PC-9 (cell line): ENCODE results near the gene C17orf100. TPM values are rescaled to one million over a fixed set of nuclear protein-coding genes. Genes with fewer than 3 reads are reported as not detected.

Experiments used
- BruUV-seq: library from RNA; stranded (reverse); fragments of 400-500 nt; replicated peaks from 2 replicates; lab custom pipeline; 2021; lab: Mats Ljungman, UMichigan
- CTCF ChIA-PET: fragments of 300-600 bp; sonication (Branson Sonifier 250); formaldehyde crosslinking; loops from one replicate; lab custom pipeline; 2022; ENCODE audit warnings: antibody characterized with exemption; lab: Charles Lee
- POLR2A ChIA-PET: fragments of 300-600 bp; sonication (Branson Sonifier 250); formaldehyde crosslinking; loops from one replicate; lab custom pipeline; 2022; ENCODE audit warnings: antibody characterized with exemption; ENCODE audit not compliant: unreplicated experiment; lab: Charles Lee
- DNase-seq, 2 experiments: peaks; one replicate each; pipeline versions ENCODE4 v3.0.0 to v3.0.0-alpha.2; 2015 to 2022; ENCODE audit warnings: mixed read lengths in 1 of 2
- H2AFZ ChIP-seq: fragments of 200-600 bp; sonication (generic); 2 replicates; pipeline ENCODE4 v1.8.1; 2017; ENCODE audit warnings: antibody characterized with exemption
- H3F3A ChIP-seq: fragments of 200-600 bp; sonication (generic); 2 replicates; pipeline ENCODE4 v1.8.1; 2017; ENCODE audit warnings: antibody characterized with exemption, mild to moderate bottlenecking, low read depth; ENCODE audit not compliant: insufficient read depth
- H3K27ac ChIP-seq: fragments of 200-600 bp; sonication (generic); 2 replicates; pipeline ENCODE4 v1.6.1; 2016; ENCODE audit warnings: mixed run types
- H3K27me3 ChIP-seq: fragments of 200-600 bp; sonication (generic); 2 replicates; pipeline ENCODE4 v1.6.1; 2016; ENCODE audit warnings: low read depth, mixed run types; ENCODE audit not compliant: insufficient read depth
- H3K36me3 ChIP-seq: fragments of 200-600 bp; sonication (generic); 2 replicates; pipeline ENCODE4 v1.6.1; 2016; ENCODE audit warnings: low read depth, mixed run types
- H3K4me1 ChIP-seq: fragments of 200-600 bp; sonication (generic); replicated peaks from 2 replicates; pipeline ENCODE4 v1.6.1; 2016; ENCODE audit warnings: mixed run types; ENCODE audit not compliant: insufficient read depth
- H3K4me2 ChIP-seq: fragments of 200-600 bp; sonication (generic); 2 replicates; pipeline ENCODE4 v1.6.1; 2017; ENCODE audit warnings: mixed run types
- H3K4me3 ChIP-seq: fragments of 200-600 bp; sonication (generic); 2 replicates; pipeline ENCODE4 v1.6.1; 2016; ENCODE audit warnings: mixed run types
- H3K79me2 ChIP-seq: fragments of 200-600 bp; sonication (generic); 2 replicates; pipeline ENCODE4 v1.6.1; 2017; ENCODE audit warnings: low read depth, mixed run types
- H3K9me2 ChIP-seq: fragments of 200-600 bp; sonication (generic); 2 replicates; pipeline ENCODE4 v1.8.1; 2017; ENCODE audit warnings: mild to moderate bottlenecking; ENCODE audit not compliant: insufficient read depth
- H3K9me3 ChIP-seq: fragments of 200-600 bp; sonication (generic); 2 replicates; pipeline ENCODE4 v1.8.1; 2016; ENCODE audit warnings: low read depth; ENCODE audit not compliant: insufficient read depth
- H4K20me1 ChIP-seq: fragments of 200-600 bp; sonication (generic); 2 replicates; pipeline ENCODE4 v1.8.1; 2017; ENCODE audit not compliant: insufficient read depth
- EZH2 ChIP-seq: fragments of 200-600 bp; sonication (generic); IDR thresholded peaks from 2 replicates; pipeline ENCODE4 v1.8.0; 2017; ENCODE audit warnings: antibody characterized with exemption, low read depth
- intact Hi-C: fragments of 100-400 bp; cut with micrococcal nuclease; formaldehyde crosslinking; loops from one replicate; pipeline ENCODE4 v1.10.0; 2022; ENCODE audit not compliant: unreplicated experiment
- total RNA-seq: library from RNA; stranded (reverse); gene quantifications from 2 replicates; pipeline ENCODE4 v1.2.3, GENCODE V29; 2021
- TF ChIP-seq, protein P1 (sequence below): fragments of 200-600 bp; sonication (generic); conservative IDR thresholded peaks from 2 replicates; pipeline ENCODE4 v1.6.1; 2017; ENCODE audit warnings: mixed run types, antibody characterized with exemption, mild to moderate bottlenecking, moderate library complexity

Gene C17orf100
- total RNA-seq, 1 experiment from 2014 or later = 4.4 TPM

DNA sequence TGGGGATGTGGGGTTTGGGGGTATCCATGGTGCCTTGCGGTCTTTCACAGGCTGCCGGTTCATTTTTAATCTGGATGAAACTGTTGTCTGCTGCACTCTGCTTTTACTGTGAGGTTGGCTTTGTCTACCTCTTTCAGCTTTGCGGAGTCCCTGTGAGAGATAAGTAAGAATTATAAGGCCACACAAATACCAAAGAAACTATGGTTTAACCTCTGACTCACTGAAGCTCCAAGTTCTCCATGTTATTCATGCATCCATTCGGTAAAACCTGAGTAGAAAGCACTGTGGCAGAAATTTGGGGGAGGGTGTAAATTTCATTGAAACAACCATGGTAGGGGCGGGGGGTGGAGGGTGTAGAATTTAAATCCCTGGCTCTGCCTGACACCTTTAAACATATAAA lies 41.6 kb upstream of the C17orf100 start:
- Histone ChIP-seq H3K9me2 (no peaks in the 10 kb centered on the region), H3K79me2 (no peaks in the 10 kb centered on the region; the same call in 1 of the 2 replicates), H3K4me1 (peaks cover 16% of the 10 kb centered on the region), H2AFZ (no peak overlapping the region), H3F3A (peaks cover 21% of the 10 kb centered on the region), H4K20me1 (peaks cover 13% of the 10 kb centered on the region; the same call in 1 of the 2 replicates), H3K9me3 (no peaks in the 10 kb centered on the region), H3K36me3 (peaks cover 62% of the 10 kb centered on the region), H3K4me2 (no peak overlapping the region), H3K27ac (no peak overlapping the region), H3K4me3 (no peak overlapping the region), H3K27me3 (no peaks in the 10 kb centered on the region)
- intact Hi-C loops = no loop called here
- no peak for TF ChIP-seq EZH2
- TF ChIP-seq, protein P1, sequence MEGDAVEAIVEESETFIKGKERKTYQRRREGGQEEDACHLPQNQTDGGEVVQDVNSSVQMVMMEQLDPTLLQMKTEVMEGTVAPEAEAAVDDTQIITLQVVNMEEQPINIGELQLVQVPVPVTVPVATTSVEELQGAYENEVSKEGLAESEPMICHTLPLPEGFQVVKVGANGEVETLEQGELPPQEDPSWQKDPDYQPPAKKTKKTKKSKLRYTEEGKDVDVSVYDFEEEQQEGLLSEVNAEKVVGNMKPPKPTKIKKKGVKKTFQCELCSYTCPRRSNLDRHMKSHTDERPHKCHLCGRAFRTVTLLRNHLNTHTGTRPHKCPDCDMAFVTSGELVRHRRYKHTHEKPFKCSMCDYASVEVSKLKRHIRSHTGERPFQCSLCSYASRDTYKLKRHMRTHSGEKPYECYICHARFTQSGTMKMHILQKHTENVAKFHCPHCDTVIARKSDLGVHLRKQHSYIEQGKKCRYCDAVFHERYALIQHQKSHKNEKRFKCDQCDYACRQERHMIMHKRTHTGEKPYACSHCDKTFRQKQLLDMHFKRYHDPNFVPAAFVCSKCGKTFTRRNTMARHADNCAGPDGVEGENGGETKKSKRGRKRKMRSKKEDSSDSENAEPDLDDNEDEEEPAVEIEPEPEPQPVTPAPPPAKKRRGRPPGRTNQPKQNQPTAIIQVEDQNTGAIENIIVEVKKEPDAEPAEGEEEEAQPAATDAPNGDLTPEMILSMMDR = no peak
- no peak for DNase-seq
- no TSS peak for BruUV-seq
- ChIA-PET CTCF (interaction anchor here (0.6 to 1.0 kb wide), 3 partner anchors 104 to 167 kb away, joined by 3 to 8 read pairs (median 4); no protein-coding TSS in a partner anchor), POLR2A (no interaction called here)

DNA sequence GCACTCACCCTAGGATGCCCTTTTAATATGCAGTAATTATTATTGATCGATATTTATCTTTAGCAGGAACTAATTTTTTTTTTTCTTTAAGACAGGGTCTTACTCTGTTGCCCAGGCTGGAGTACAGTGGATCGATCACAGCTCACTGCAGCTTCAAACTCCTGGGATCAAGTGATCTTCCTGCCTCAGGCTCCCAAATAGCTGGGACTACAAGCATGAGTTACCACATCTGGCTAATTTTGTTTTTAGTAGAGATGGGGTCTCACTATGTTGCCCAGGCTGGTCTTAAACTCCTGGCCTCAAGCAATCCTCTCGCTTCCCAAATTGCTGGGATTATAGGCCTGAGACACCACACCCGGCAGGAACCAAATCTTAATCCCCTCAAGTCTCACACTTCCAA lies 40.3 kb upstream of the C17orf100 start:
- ChIA-PET CTCF (no interaction called here), POLR2A (interaction anchor here (0.6 to 0.7 kb wide), 2 partner anchors 17 to 25 kb away, joined by 3 to 4 read pairs; no protein-coding TSS in a partner anchor)
- BruUV-seq = no TSS peak

DNA sequence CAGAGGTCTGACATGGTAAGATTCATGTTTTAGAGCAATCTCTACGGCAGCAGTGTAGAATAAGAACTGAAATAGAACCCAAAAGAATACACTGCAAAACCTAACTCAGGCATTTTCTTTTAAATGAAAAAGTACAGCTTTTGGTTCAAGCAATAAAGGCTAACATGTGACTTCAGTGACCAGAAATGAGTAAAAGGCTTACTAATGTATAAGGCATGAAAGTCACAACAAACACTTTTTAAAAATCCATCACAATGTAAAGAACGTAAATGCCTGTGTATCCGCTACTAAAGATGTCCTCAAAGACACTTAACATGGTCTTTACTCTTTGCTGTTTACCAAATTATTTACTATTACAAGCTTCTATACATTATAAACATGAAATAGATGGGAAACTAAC lies 27.6 kb upstream of the C17orf100 start:
- Histone ChIP-seq H3K27me3 (no peaks in the 10 kb centered on the region), H3K4me1 (no peaks in the 10 kb centered on the region), H3K79me2 (no peaks in the 10 kb centered on the region), H3F3A (no peaks in the 10 kb centered on the region; the same call in 1 of the 2 replicates), H3K4me3 (no peak overlapping the region), H3K4me2 (no peak overlapping the region), H3K36me3 (peaks cover 68% of the 10 kb centered on the region), H2AFZ (no peak overlapping the region), H3K9me2 (no peaks in the 10 kb centered on the region), H3K9me3 (no peaks in the 10 kb centered on the region), H4K20me1 (peaks cover 19% of the 10 kb centered on the region), H3K27ac (no peak overlapping the region)
- no peak for TF ChIP-seq EZH2
- TF ChIP-seq, protein P1 = no peak
- CTCF ChIA-PET = no interaction called here
- intact Hi-C loops = no loop called here
- no TSS peak for BruUV-seq
- no peak for DNase-seq
- POLR2A ChIA-PET = no interaction called here

More for the DNA sequence above, 40.3 kb upstream of the C17orf100 start:
- Histone ChIP-seq H3K4me3 (no peak overlapping the region), H3K79me2 (no peaks in the 10 kb centered on the region; the same call in 1 of the 2 replicates), H3K9me2 (no peaks in the 10 kb centered on the region), H3K4me1 (peaks cover 16% of the 10 kb centered on the region), H3K27ac (no peak overlapping the region), H3K27me3 (no peaks in the 10 kb centered on the region), H3F3A (peaks cover 21% of the 10 kb centered on the region), H3K4me2 (no peak overlapping the region), H3K36me3 (peaks cover 55% of the 10 kb centered on the region), H3K9me3 (no peaks in the 10 kb centered on the region), H2AFZ (no peak overlapping the region), H4K20me1 (peaks cover 13% of the 10 kb centered on the region; the same call in 1 of the 2 replicates)
- intact Hi-C loops = no loop called here
- no peak for DNase-seq
- TF ChIP-seq, protein P1 = no peak
- no peak for TF ChIP-seq EZH2
